ENCODE data around the gene ZFP92.

GRCh38 chrX:153456704-153457103, 45.4 kb downstream of the ZFP92 start:
- TF ChIP-seq POLR2A (IDR thresholded peaks at IDR 0.05; ENCODE audit: low read depth, low read length) (no peak), TAF1 (IDR thresholded peaks at IDR 0.05; ENCODE audit: low read depth, low read length) (no peak), POLR2AphosphoS5 (IDR thresholded peaks at IDR 0.05; ENCODE audit: low read depth, low read length) (no peak)
